Neuronal stem cell (in vitro differentiated cells): ENCODE data around the gene MLKL.
A peak's percentile ranks its signal among the peaks of the same experiment; 100 is the strongest.

Experiments
- DNase-seq: peaks from one replicate; pipeline ENCODE4 v3.0.0-alpha.2; 2013; ENCODE audit warnings: low spot score
- H2AFZ ChIP-seq: one replicate; pipeline ENCODE4 v1.6.1; 2013; ENCODE audit warnings: mild to moderate bottlenecking, low read length, inconsistent platforms
- H2AK5ac ChIP-seq: 2 replicates; pipeline ENCODE4 v1.6.1; 2013; ENCODE audit warnings: low read depth, mild to moderate bottlenecking, inconsistent platforms, low read length, moderate library complexity, mixed read lengths
- H2BK120ac ChIP-seq: 2 replicates; pipeline ENCODE4 v1.6.1; 2013; ENCODE audit warnings: low read depth, mild to moderate bottlenecking, inconsistent platforms, low read length, moderate library complexity, mixed read lengths
- H2BK12ac ChIP-seq: one replicate; pipeline ENCODE4 v1.6.1; 2013; ENCODE audit warnings: low read length, inconsistent platforms
- H2BK15ac ChIP-seq: 2 replicates; pipeline ENCODE4 v1.6.1; 2013; ENCODE audit warnings: mild to moderate bottlenecking, low read length, inconsistent platforms, mixed read lengths
- H2BK5ac ChIP-seq: one replicate; pipeline ENCODE4 v1.6.1; 2013; ENCODE audit warnings: inconsistent platforms, mild to moderate bottlenecking, low read length, moderate library complexity
- H3K14ac ChIP-seq: one replicate; pipeline ENCODE4 v1.6.1; 2013; ENCODE audit warnings: low read length, inconsistent platforms
- H3K18ac ChIP-seq: 2 replicates; pipeline ENCODE4 v1.6.1; 2013; ENCODE audit warnings: low read length, inconsistent platforms
- H3K23ac ChIP-seq: 2 replicates; pipeline ENCODE4 v1.6.1; 2013; ENCODE audit warnings: low read depth, mild to moderate bottlenecking, mixed read lengths, low read length, inconsistent platforms; ENCODE audit not compliant: poor library complexity
- H3K27ac ChIP-seq: replicated peaks from 3 replicates; pipeline ENCODE4 v1.5.1; 2013; ENCODE audit warnings: low read length, inconsistent platforms
- H3K27me3 ChIP-seq, 3 experiments: 2 replicates each; pipeline ENCODE4 v1.6.1; 2013; ENCODE audit warnings: low read length in 3 of 3, mild to moderate bottlenecking in 2 of 3, inconsistent platforms in 1 of 3, low read depth in 1 of 3, mixed read lengths in 1 of 3, moderate library complexity in 1 of 3; ENCODE audit not compliant: control insufficient read depth in 3 of 3, insufficient read depth in 3 of 3
- H3K36me3 ChIP-seq, 2 donors: replicated peaks in 1 of 2; 2 replicates each; pipeline ENCODE4 v1.6.1; 2013; ENCODE audit warnings: low read length in 2 of 2; ENCODE audit not compliant: control insufficient read depth in 2 of 2, insufficient read depth in 2 of 2
- H3K4ac ChIP-seq: 2 replicates; pipeline ENCODE4 v1.6.1; 2013; ENCODE audit warnings: inconsistent platforms, mild to moderate bottlenecking, low read length, moderate library complexity
- H3K4me1 ChIP-seq, 2 donors: 1 replicate in 1 of 2; 2 replicates in 1 of 2; pipeline ENCODE4 v1.6.1; 2013; ENCODE audit warnings: low read length in 2 of 2, low read depth in 1 of 2; ENCODE audit not compliant: control insufficient read depth in 2 of 2, insufficient read depth in 1 of 2
- H3K4me2 ChIP-seq: one replicate; pipeline ENCODE4 v1.6.1; 2013; ENCODE audit warnings: mild to moderate bottlenecking, low read length, inconsistent platforms; ENCODE audit not compliant: insufficient read depth, poor library complexity, severe bottlenecking
- H3K4me3 ChIP-seq, 2 donors: 2 replicates each; pipeline ENCODE4 v1.5.1; 2013; ENCODE audit warnings: low read length in 2 of 2, mild to moderate bottlenecking in 2 of 2, inconsistent platforms in 1 of 2, moderate library complexity in 1 of 2
- H3K79me1 ChIP-seq: one replicate; pipeline ENCODE4 v1.6.1; 2013; ENCODE audit warnings: low read depth, mild to moderate bottlenecking, inconsistent platforms, low read length, moderate library complexity
- H3K9ac ChIP-seq: one replicate; pipeline ENCODE4 v1.6.1; 2013; ENCODE audit warnings: mild to moderate bottlenecking, low read depth, low read length, inconsistent platforms; ENCODE audit not compliant: poor library complexity
- H3K9me3 ChIP-seq, 2 donors: replicated peaks in 1 of 2; 2 replicates each; pipeline versions ENCODE3 to v1.6.1; 2013; ENCODE audit warnings: low read length in 2 of 2, mild to moderate bottlenecking in 2 of 2, inconsistent platforms in 1 of 2, low read depth in 1 of 2, mixed read lengths in 1 of 2, moderate library complexity in 1 of 2; ENCODE audit not compliant: control insufficient read depth in 2 of 2, insufficient read depth in 1 of 2
- H4K8ac ChIP-seq: one replicate; pipeline ENCODE4 v1.6.1; 2013; ENCODE audit warnings: low read depth, mild to moderate bottlenecking, inconsistent platforms, low read length, moderate library complexity
- H4K91ac ChIP-seq: one replicate; pipeline ENCODE4 v1.6.1; 2013; ENCODE audit warnings: low read length, low read depth, mild to moderate bottlenecking, inconsistent platforms; ENCODE audit not compliant: poor library complexity
- WGBS, 2 donors: extraction: QIAGEN DNeasy Blood & Tissue Kit; methylation state at CpG; one replicate each; pipeline ENCODE4 v1.1.7; 2013; ENCODE audit warnings: missing lambda C conversion rate in 2 of 2, mixed read lengths in 1 of 2; ENCODE audit not compliant: insufficient read length in 2 of 2, insufficient replicate concordance in 1 of 2; ENCODE audit errors: extremely low coverage in 2 of 2; 5-methylcytosine and 5-hydroxymethylcytosine counted together

MLKL gene

GRCh38 chr16:74747716-74748615 lies 47.3 kb upstream of the MLKL start:
- Histone ChIP-seq H3K27ac (no peak overlapping the region), H3K79me1 (no peaks in the 10 kb centered on the region), H3K4me2 (no peak overlapping the region), H3K23ac (peak overlapping the region; percentile 32), H2BK120ac (no peak overlapping the region), H3K36me3 (no peaks in the 10 kb centered on the region), H3K4me1 (peaks cover 2 to 17% of the 10 kb centered on the region in 2 donors), H2AK5ac (peak overlapping the region; percentile 12), H3K9me3 (no peaks in the 10 kb centered on the region), H4K91ac (peak overlapping the region; percentile 18), H3K27me3 (peaks cover 0 to 18% (median 0%) of the 10 kb centered on the region in 3 experiments), H2BK15ac (peak overlapping the region; percentile 8), H4K8ac (no peak overlapping the region), H2BK12ac (no peak overlapping the region), H3K4ac (no peak overlapping the region), H3K14ac (no peak overlapping the region), H3K9ac (no peak overlapping the region), H2AFZ (no peak overlapping the region), H3K4me3 (peak overlapping the region in 1 of 2 donors; percentile 8), H2BK5ac (no peak overlapping the region), H3K18ac (peak overlapping the region; percentile 1)
- WGBS, 2 donors, result no CpG with 5 or more reads among the region's 32 CpGs
- no peak for DNase-seq

GRCh38 chr16:74745926-74746325 lies 45.3 kb upstream of the MLKL start:
- Histone ChIP-seq H3K27ac (no peak overlapping the region), H3K36me3 (no peaks in the 10 kb centered on the region), H2AK5ac (no peak overlapping the region), H3K4me2 (no peak overlapping the region), H2BK120ac (no peak overlapping the region), H2AFZ (no peak overlapping the region), H3K14ac (no peak overlapping the region), H3K4me1 (peaks cover 2 to 18% of the 10 kb centered on the region in 2 donors), H3K27me3 (peaks cover 0 to 18% (median 0%) of the 10 kb centered on the region in 3 experiments), H4K8ac (no peak overlapping the region), H3K9me3 (no peaks in the 10 kb centered on the region), H2BK5ac (no peak overlapping the region), H3K18ac (no peak overlapping the region), H3K79me1 (no peaks in the 10 kb centered on the region), H4K91ac (no peak overlapping the region), H3K9ac (no peak overlapping the region), H3K23ac (no peak overlapping the region), H3K4me3 (no peak overlapping the region), H3K4ac (no peak overlapping the region), H2BK12ac (no peak overlapping the region), H2BK15ac (no peak overlapping the region)
- WGBS, 2 donors, result no CpG with 5 or more reads among the region's 7 CpGs
- no peak for DNase-seq

- Histone ChIP-seq H3K27ac (no peak overlapping the region), H3K14ac (no peak overlapping the region), H3K79me1 (no peaks in the 10 kb centered on the region), H3K4me3 (no peak overlapping the region), H2BK15ac (no peak overlapping the region), H3K27me3 (peaks cover 0 to 18% (median 0%) of the 10 kb centered on the region in 3 experiments), H2AK5ac (no peak overlapping the region), H3K36me3 (no peaks in the 10 kb centered on the region), H2BK12ac (no peak overlapping the region), H3K18ac (no peak overlapping the region), H2AFZ (no peak overlapping the region), H2BK120ac (no peak overlapping the region), H3K4me1 (peaks cover 2 to 18% of the 10 kb centered on the region in 2 donors), H3K23ac (no peak overlapping the region), H3K4ac (no peak overlapping the region), H2BK5ac (no peak overlapping the region), H3K4me2 (no peak overlapping the region), H3K9me3 (no peaks in the 10 kb centered on the region), H4K8ac (no peak overlapping the region), H3K9ac (no peak overlapping the region), H4K91ac (no peak overlapping the region)
- DNase-seq, result no peak
- WGBS, 2 donors, result no CpG with 5 or more reads among the region's 10 CpGs
These were observed 44.5 kb upstream of the MLKL start for GRCh38 chr16:74745109-74745615.

GRCh38 chr16:74744566-74744965 lies 43.9 kb upstream of the MLKL start:
- H4K8ac ChIP-seq, result no peak overlapping the region

More at GRCh38 chr16:74744566-74744965, 43.9 kb upstream of the MLKL start:
- Histone ChIP-seq H3K9me3 (no peaks in the 10 kb centered on the region), H3K9ac (no peak overlapping the region), H3K4me1 (peaks cover 2 to 14% of the 10 kb centered on the region in 2 donors), H2AFZ (no peak overlapping the region), H3K79me1 (no peaks in the 10 kb centered on the region), H2BK120ac (no peak overlapping the region), H3K27me3 (peaks cover 0 to 14% (median 0%) of the 10 kb centered on the region in 3 experiments), H3K18ac (no peak overlapping the region), H3K14ac (no peak overlapping the region), H3K4ac (no peak overlapping the region), H4K91ac (no peak overlapping the region), H2BK15ac (no peak overlapping the region), H3K4me3 (no peak overlapping the region), H3K36me3 (no peaks in the 10 kb centered on the region), H3K27ac (no peak overlapping the region), H2AK5ac (no peak overlapping the region), H2BK5ac (no peak overlapping the region), H2BK12ac (no peak overlapping the region), H3K4me2 (no peak overlapping the region), H3K23ac (no peak overlapping the region)
- no CpG with 5 or more reads among the region's 4 CpGs for WGBS, 2 donors
- no peak for DNase-seq
